DMS114 treated with DMSO at 0.1 percent for 48 hours (cell line): Measurements from ENCODE around the gene SH3RF3.

ENCODE experiments used
- DNase-seq: peaks from one replicate; lab custom pipeline; 2025; ENCODE audit not compliant: unreplicated experiment; lab: John Stamatoyannopoulos, UW

The SH3RF3 gene

DNA sequence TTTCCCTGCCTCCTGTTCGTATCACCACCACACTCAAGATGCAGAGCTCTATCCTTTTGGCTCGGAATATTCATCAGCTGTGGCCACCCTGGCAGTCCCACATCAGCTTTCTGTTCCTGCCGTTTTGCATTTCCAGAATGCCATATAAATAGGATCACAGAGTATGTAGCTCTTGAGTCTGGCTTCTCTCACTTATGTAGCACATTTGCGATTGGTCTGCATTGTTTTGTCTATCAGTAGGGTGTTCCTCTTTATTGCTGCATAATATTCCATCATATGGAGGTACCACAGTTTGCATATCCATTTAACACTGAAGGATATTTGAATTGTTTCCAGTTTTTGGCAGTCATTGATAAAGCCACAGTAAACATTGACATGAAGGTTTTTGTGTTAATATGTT lies 104.6 kb downstream of the SH3RF3 start:
- DNase-seq, result no peak

- DNase-seq, result no peak
Measured at GRCh38 chr2:109234355-109234754, 105.3 kb downstream of the SH3RF3 start.

DNA sequence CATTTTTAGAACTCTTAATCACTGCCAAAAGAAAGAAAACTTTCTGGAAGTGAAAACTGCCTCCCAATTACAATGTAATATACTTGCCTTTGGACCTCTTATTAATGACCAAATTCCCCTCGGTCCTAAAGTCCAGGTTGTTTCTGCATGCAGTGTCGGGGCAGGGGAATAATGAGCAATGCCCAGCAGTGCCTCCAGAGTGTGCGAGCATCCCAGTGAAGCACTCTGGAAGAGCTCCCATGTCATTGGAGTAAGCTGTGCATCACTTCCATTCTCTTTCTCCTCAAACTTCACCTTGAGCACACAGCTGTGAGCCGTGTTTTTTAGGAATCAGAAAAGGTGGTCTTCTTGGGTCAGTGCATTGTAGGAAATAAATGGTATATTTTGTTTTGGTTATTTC lies 107.1 kb downstream of the SH3RF3 start:
- DNase-seq, result no peak

DNA sequence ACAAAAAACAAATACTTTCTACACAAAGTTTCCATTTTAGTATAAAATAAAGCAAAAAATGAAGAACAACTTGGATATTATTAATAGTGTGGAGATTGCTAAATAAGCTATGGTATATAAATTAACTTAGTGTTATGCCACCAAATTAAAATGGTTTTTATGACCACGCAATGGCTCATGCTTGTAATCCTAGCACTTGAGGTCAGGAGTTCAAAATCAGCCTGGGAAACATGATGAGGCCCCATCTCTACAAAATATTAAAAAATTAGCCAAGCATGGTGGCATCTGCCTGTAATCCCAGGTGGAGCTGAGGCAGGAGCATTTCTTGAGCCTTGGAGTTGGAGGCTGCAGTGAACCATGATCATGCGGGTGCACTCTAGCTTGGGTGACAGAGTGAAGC lies 108.8 kb downstream of the SH3RF3 start:
- DNase-seq, result no peak

DNA sequence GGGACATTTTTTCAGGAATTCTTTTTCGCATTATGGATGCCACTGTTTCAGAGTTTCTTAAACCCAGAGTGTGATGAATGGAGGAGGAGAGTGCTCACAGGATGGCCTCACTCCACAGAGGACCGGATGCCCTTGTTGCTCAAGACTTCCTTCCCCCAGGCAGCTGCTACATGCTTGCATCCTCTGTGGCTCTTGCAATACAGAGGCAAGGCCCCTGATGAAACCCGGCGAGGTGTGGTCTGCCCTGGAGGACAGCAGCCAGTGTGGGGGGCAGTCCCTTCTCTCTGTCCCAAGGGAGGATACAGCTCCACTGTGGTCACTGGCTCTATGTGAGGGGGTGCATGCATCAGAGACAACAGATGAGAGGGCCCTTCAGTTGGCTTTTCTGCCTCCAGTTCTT lies 109.6 kb downstream of the SH3RF3 start:
- no peak for DNase-seq

DNA sequence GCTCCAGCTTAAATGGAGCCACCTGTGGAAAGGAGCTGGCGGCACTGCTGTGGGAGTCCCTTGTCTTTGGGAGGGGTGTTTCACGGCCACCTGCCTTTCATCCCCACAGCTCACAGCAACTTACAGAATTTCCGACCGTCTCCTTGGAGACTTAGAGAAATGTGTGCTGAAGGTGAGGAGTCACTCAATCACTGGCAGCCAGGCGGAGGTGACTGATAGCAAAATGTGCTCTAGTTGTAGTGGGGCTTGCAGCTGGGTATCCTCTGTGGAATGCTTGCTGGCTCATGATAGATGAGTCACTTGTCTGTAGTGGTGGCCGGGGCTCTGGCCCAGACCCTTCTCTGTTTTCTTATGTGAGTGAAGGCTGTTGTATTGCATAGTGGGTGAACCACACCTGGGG lies 110.7 kb downstream of the SH3RF3 start:
- no peak for DNase-seq

GRCh38 chr2:109242210-109242653 lies 113.2 kb downstream of the SH3RF3 start:
- DNase-seq, result no peak

DNA sequence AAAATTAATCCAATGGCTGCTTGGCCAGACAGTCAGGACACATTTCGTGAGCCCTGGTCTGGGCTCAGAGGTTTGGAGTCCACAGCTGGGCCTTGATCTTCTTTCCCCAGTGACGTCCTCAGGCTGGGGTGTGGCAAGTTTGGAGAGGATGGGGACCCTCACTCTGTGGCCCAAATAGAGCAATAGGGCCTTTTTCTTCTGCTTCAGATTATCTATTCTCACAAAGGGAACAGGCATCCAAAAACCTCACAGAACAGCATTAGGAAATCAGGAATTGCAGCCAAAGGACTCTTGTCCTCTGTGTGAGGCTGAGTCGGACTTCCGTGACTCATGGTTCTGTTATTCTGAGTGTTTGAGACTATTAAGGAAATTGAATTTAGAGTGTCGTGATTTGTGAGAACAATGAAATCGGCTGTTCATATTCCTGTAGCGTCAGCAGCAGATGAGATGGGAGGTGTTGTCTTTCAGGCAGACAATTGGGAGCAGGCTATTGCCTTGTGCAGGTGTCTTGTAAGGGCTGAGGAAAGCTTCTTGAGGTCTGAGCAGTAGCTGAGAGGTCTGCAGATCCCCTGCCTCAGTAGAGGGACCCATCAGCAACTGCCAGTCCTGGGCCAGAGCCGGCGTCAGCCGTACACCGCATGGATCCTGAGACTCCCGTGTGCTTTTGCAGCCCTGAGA lies 113.8 kb downstream of the SH3RF3 start:
- DNase-seq, result no peak

DNA sequence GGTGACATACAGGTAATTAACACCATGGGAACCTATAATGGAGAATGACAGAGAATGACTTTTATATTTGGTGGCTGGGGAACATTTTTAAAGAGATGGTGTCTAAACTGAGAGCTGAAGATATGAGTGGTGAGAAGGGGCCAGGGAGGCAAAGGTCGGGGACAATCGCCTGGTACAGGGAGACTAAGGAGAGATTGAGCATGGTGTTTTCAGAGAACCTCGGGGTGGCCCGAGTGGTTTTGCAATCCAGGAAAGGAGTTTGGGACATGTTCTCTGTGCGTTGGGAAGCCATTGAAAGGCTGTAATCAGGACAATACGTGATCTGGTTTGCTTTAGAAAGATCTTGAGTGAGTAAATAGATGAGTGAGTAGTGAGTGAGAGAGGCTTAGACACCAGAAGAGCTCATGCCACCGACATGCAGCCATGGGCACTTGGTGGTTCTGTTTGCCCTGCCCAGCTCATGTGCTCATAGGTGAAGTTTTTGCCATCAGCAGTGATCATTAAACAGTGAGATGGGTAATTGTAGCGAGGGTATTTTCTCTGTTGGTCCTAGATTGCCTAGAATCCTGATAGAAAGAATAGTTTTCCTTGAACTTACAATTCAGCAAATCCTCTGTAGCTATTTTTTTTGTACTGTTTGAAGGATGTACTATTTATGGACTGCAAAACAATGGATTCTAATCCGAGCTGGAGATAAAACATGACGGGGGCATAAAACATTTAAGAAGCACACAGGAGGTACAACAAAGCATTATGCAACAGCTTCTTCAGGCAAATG lies 114.7 kb downstream of the SH3RF3 start:
- no peak for DNase-seq

- no peak for DNase-seq
Measured at GRCh38 chr2:109244304-109244582, 115.2 kb downstream of the SH3RF3 start.

DNA sequence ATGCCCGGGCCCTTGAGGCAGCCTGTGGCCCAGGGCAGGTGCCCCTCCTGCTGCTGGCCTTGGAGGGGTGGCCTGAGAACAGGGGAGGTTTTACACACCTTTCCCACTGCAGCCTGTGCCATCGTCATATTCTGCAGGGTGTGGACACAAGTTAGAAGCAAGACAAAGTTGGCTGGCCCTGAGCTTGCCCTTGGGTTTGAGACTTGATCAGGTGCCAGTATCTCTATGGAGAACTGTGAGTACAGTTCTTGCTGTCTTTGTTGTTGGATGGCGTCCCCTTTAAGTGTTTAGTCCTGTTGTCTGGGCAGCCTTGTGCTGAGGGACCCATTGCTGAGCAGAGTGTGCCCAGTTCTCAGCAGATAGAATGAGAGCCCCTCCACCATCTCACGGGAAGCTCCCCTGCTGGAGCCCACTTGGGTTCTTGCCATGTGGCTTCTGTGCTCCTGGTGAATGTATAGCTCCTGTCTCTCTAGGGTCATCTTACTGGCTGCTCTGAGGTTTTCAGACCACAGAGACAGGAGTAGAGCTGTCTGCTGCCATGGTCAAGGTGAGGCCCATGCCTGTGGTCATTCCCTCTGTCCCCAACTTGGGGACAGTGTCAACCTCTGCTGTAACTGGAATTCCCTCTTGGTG lies 115.9 kb downstream of the SH3RF3 start:
- no peak for DNase-seq

GRCh38 chr2:109246176-109246575 lies 117.2 kb downstream of the SH3RF3 start:
- no peak for DNase-seq

GRCh38 chr2:109246616-109247015 lies 117.6 kb downstream of the SH3RF3 start:
- DNase-seq, result no peak

- no peak for DNase-seq
Measured at GRCh38 chr2:109247340-109247739, 118.3 kb downstream of the SH3RF3 start.

DNA sequence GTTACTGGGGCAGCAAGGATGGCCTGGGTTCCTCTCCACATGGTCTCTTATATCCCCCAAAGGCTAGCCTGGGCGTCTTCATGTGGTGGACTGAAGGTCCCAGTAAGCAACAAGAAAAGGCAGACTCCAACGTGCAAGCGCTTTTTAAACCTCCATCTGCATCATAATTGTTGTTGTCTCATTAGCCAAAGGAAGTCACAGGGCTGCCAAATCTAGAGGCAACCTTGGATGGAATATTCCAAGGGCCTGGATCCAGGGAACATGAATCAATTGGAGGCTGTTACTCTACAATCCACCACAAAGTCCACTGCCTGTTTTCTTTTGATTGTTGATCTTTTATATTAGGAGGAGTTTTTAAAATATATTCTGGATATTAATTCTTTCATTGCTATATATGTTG lies 118.8 kb downstream of the SH3RF3 start:
- no peak for DNase-seq

DNA sequence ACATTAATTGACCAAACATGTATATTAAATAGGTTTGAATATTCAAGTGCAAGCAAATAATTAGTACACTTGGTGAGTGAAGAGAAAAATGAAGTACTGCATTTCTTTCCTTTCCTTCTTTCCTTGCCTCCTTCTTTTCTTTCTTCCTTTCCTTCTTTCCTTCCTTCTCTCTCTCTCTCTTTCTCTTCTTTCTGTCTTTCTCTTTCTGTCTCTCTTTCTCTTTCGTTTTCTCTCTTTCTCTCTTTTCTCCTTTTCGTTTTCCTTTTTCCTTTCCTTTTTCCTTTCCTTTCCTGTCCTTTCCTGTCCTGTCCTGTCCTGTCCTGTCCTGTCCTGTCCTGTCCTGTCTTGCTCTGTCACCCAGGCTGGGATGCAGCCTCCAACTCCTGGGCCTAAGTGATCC lies 119.6 kb downstream of the SH3RF3 start:
- no peak for DNase-seq

GRCh38 chr2:109253217-109253616 lies 124.2 kb downstream of the SH3RF3 start:
- no peak for DNase-seq

GRCh38 chr2:109254174-109254904 lies 125.3 kb downstream of the SH3RF3 start:
- no peak for DNase-seq

DNA sequence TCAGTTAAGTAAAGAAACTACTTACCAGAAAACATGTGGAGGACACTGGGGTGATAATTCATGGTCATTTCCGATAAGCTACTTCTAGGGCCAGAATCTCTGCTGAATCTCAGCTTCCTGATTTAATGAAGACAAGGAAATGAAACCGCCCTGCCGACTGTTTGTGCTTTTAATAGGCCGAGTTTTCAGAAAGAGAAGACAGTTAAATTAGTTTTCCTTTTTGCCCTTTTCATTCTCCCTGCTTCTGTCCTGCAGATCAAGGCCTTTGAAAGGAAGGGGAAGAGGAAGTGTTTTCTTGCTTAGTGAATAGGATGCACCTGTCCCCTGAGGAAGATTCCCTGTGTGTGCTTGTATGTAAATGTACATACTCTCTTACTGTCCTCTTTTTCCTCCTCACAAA lies 126.6 kb downstream of the SH3RF3 start:
- no peak for DNase-seq

- no peak for DNase-seq
Measured at GRCh38 chr2:109256111-109256510, 127.1 kb downstream of the SH3RF3 start.

GRCh38 chr2:109256921-109257320 lies 127.9 kb downstream of the SH3RF3 start:
- DNase-seq, result no peak

- DNase-seq, result no peak
Measured at GRCh38 chr2:109257653-109258052, 128.6 kb downstream of the SH3RF3 start.
